Measurements from ENCODE around the gene LRRC1. TPM values are rescaled to one million over a fixed set of nuclear protein-coding genes. Genes with fewer than 3 reads are reported as not detected.

The LRRC1 gene
- total and polyA plus RNA-seq, 2 of the 8 experiments (the other 6 are each of a cell fraction or from before 2014, with no cell fraction given) = 6.7 to 15.9 TPM

DNA sequence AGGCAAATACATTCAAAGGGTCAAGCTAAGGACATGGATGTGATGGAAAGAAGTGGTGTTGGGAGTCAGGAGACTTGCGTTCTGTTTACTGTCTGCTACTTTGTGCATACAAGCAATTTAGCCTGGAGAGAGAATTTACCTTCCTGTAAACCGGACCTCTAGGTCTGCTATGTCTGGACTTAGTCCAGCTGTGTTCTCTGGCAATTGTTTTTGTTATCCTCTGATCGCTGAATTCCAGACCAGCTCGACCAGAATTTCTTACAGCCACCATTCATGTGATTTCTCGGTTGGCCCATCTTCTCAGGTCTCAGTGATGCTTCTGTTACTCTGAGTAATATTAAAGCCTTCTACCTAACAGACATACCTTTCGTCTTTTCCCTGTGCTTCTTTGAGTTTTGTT lies 75.2 kb downstream of the LRRC1 start (continued):
- TF ChIP-seq CHD7 (IDR thresholded peaks at IDR 0.05; ENCODE audit: insufficient replicate concordance, low read length) (no peak), NANOG (IDR thresholded peaks at IDR 0.05; ENCODE audit: insufficient read depth, low read depth, low read length, poor library complexity, severe bottlenecking) (no peak), EP300 (IDR thresholded peaks at IDR 0.05; ENCODE audit: borderline replicate concordance in 1 of 2, low read depth in 2 of 2, low read length in 2 of 2) (no peak), TAF7 (optimal IDR thresholded peaks at IDR 0.05; ENCODE audit: borderline replicate concordance, low read depth, low read length) (no peak), HDAC2 (IDR thresholded peaks at IDR 0.05; ENCODE audit: borderline replicate concordance in 1 of 2, low read depth in 2 of 2, low read length in 2 of 2) (no peak), JUN (IDR thresholded peaks at IDR 0.05; ENCODE audit: low read depth, low read length) (no peak), MAX (IDR thresholded peaks at IDR 0.05) (no peak), ASH2L (IDR thresholded peaks at IDR 0.05; ENCODE audit: low read length) (no peak), NRF1 (IDR thresholded peaks at IDR 0.05; ENCODE audit: low read depth, low read length) (no peak), YY1 (IDR thresholded peaks at IDR 0.05; ENCODE audit: low read depth, low read length) (no peak)
